Measurements from ENCODE around the gene ZNF865.

DNA sequence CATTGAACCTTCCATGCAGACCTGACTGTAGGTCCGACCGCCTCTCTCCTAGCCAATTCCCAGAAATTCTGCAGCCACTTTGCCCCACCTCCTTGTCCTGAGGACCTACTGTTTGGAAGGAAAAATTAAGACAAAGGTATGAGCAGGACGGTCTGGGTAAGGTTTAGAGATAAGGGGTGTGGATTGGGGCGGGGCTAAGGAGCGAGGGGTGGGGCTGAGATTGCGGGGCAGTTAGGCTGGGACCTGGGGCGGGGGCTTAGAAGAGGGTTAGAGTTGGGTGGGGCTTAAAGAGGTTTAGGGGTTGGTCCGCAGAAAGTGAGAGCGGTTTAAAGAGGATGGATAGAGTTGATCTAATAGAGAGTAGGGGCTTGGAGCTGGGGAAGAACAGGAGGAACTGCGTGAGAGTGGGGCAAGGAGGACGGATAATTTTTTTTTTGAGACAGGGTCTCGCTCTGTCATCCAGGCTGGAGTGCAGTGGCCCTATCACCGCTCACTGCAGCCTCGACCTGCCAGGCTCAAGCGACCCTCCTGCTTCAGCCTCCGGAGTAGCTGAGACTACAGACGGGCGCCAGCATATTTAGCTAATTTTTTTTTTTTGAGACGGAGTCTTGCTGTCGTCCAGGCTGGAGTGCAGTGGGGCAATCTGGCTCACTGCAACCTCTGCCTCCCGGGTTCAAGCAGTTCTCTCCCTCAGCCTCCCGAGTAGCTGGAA lies 1.7 kb upstream of the ZNF865 start:
- TF ChIP-seq, protein P1, sequence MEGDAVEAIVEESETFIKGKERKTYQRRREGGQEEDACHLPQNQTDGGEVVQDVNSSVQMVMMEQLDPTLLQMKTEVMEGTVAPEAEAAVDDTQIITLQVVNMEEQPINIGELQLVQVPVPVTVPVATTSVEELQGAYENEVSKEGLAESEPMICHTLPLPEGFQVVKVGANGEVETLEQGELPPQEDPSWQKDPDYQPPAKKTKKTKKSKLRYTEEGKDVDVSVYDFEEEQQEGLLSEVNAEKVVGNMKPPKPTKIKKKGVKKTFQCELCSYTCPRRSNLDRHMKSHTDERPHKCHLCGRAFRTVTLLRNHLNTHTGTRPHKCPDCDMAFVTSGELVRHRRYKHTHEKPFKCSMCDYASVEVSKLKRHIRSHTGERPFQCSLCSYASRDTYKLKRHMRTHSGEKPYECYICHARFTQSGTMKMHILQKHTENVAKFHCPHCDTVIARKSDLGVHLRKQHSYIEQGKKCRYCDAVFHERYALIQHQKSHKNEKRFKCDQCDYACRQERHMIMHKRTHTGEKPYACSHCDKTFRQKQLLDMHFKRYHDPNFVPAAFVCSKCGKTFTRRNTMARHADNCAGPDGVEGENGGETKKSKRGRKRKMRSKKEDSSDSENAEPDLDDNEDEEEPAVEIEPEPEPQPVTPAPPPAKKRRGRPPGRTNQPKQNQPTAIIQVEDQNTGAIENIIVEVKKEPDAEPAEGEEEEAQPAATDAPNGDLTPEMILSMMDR (optimal IDR thresholded peaks at IDR 0.05 in 1 of 3, IDR thresholded peaks at IDR 0.05 in 1 of 3, conservative IDR thresholded peaks at IDR 0.05 in 1 of 3; ENCODE audit: extremely low read depth in 1 of 3, insufficient read depth in 2 of 3, low read length in 3 of 3) = no peak
- TF ChIP-seq EZH2 (IDR thresholded peaks at IDR 0.05; ENCODE audit: low read length) = no peak
